H1 (cell line): ENCODE data around the gene FHIT. TPM values are rescaled to one million over a fixed set of nuclear protein-coding genes. Genes with fewer than 3 reads are reported as not detected.

ENCODE experiments used
- CTCF ChIA-PET: fragments of 300-600 bp; sonication (Branson Sonifier 250); formaldehyde crosslinking; loops from one replicate; lab custom pipeline; 2021; ENCODE audit not compliant: partially characterized antibody; lab: Charles Lee
- POLR2A ChIA-PET: fragments of 300-600 bp; sonication (Branson Sonifier 250); formaldehyde crosslinking; loops from one replicate; lab custom pipeline; 2021; ENCODE audit warnings: inconsistent platforms; ENCODE audit not compliant: partially characterized antibody; lab: Charles Lee
- DNase-seq, 2 experiments: peaks; one replicate each; pipeline versions ENCODE4 v3.0.0 to v3.0.0-alpha.2; 2010 to 2022; ENCODE audit warnings: low spot score in 2 of 2, low read depth in 1 of 2, mixed read lengths in 1 of 2
- FAIRE-seq: peaks from 2 replicates; lab custom pipeline; 2011; peaks lifted over from hg19 to GRCh38; lab: Jason Lieb, UNC
- H2AFZ ChIP-seq: 2 replicates; pipeline ENCODE4 v1.8.1; 2012; ENCODE audit warnings: low read length, inconsistent platforms
- H2AK5ac ChIP-seq: 2 replicates; pipeline ENCODE4 v1.6.1; 2013; ENCODE audit warnings: low read depth, low read length
- H2BK120ac ChIP-seq: replicated peaks from 2 replicates; pipeline ENCODE3; 2013; ENCODE audit warnings: low read depth, low read length, inconsistent platforms
- H2BK12ac ChIP-seq: 2 replicates; pipeline ENCODE4 v1.6.1; 2013; ENCODE audit warnings: low read depth, low read length
- H2BK15ac ChIP-seq: 2 replicates; pipeline ENCODE4 v1.6.1; 2013; ENCODE audit warnings: low read length
- H2BK20ac ChIP-seq: 2 replicates; pipeline ENCODE4 v1.6.1; 2013; ENCODE audit warnings: low read length
- H2BK5ac ChIP-seq: 2 replicates; pipeline ENCODE4 v1.6.1; 2013; ENCODE audit warnings: low read depth, low read length
- H3K14ac ChIP-seq: 2 replicates; pipeline ENCODE4 v1.6.1; 2013; ENCODE audit warnings: inconsistent platforms; ENCODE audit not compliant: insufficient read length
- H3K18ac ChIP-seq: 2 replicates; pipeline ENCODE4 v1.6.1; 2013; ENCODE audit warnings: low read length; ENCODE audit errors: extremely low read depth
- H3K23ac ChIP-seq: 2 replicates; pipeline ENCODE4 v1.6.1; 2013; ENCODE audit warnings: inconsistent platforms; ENCODE audit not compliant: insufficient read length
- H3K23me2 ChIP-seq: 2 replicates; pipeline ENCODE4 v1.6.1; 2013; ENCODE audit warnings: low read depth, low read length
- H3K27ac ChIP-seq: 2 replicates; pipeline ENCODE4 v1.6.1; 2011; ENCODE audit warnings: low read depth, low read length, inconsistent platforms
- H3K27me3 ChIP-seq, 4 experiments: replicated peaks in 1 of 4; 1 replicate in 1 of 4; 2 replicates in 3 of 4; pipeline versions ENCODE4 v1.6.1 to v1.8.1; 2011 to 2013; ENCODE audit warnings: low read length in 3 of 4, mild to moderate bottlenecking in 3 of 4, inconsistent platforms in 2 of 4, mixed read lengths in 2 of 4, moderate library complexity in 1 of 4; ENCODE audit not compliant: control insufficient read depth in 3 of 4, insufficient read depth in 3 of 4; ENCODE audit errors: extremely low read depth in 1 of 4
- H3K36me3 ChIP-seq, 4 experiments: 2 replicates each; pipeline versions ENCODE4 v1.6.1 to v1.8.1; 2011 to 2013; ENCODE audit warnings: mild to moderate bottlenecking in 4 of 4, low read length in 3 of 4, moderate library complexity in 2 of 4, control low read depth in 1 of 4, inconsistent platforms in 1 of 4; ENCODE audit not compliant: insufficient read depth in 4 of 4, control insufficient read depth in 2 of 4
- H3K4ac ChIP-seq: replicated peaks from 2 replicates; pipeline ENCODE3; 2013; ENCODE audit warnings: low read length, low read depth, mixed read lengths, inconsistent platforms; ENCODE audit not compliant: insufficient read length
- H3K4me1 ChIP-seq, 4 experiments: replicated peaks in 1 of 4; 1 replicate in 1 of 4; 2 replicates in 3 of 4; pipeline versions ENCODE4 v1.6.1 to v1.8.1; 2011 to 2013; ENCODE audit warnings: low read length in 3 of 4, inconsistent platforms in 2 of 4, mixed read lengths in 1 of 4; ENCODE audit not compliant: insufficient read depth in 4 of 4, control insufficient read depth in 3 of 4
- H3K4me2 ChIP-seq, 2 experiments: 2 replicates each; pipeline versions ENCODE4 v1.6.1 to v1.8.1; 2011 to 2013; ENCODE audit warnings: low read depth in 2 of 2, low read length in 2 of 2, control low read depth in 1 of 2, inconsistent platforms in 1 of 2, mild to moderate bottlenecking in 1 of 2; ENCODE audit not compliant: insufficient read depth in 1 of 2
- H3K4me3 ChIP-seq, 4 experiments: fragments of 200-600, 300-600 bp in 1 of 4; sonication (generic), shearing (Covaris generic), sonication (Bioruptor Twin) in 1 of 4; 2 replicates each; pipeline versions ENCODE4 v1.5.1 to v1.8.1; 2011 to 2016; ENCODE audit warnings: low read length in 4 of 4, low read depth in 3 of 4, control low read depth in 2 of 4, inconsistent platforms in 2 of 4, mild to moderate bottlenecking in 2 of 4, mixed read lengths in 1 of 4, moderate library complexity in 1 of 4; ENCODE audit not compliant: insufficient read depth in 2 of 4; ENCODE audit errors: extremely low read depth in 1 of 4
- H3K56ac ChIP-seq: replicated peaks from 2 replicates; pipeline ENCODE3; 2013; ENCODE audit warnings: low read depth, mild to moderate bottlenecking, mixed read lengths, low read length, inconsistent platforms; ENCODE audit not compliant: insufficient read length
- H3K79me1 ChIP-seq: 2 replicates; pipeline ENCODE4 v1.6.1; 2013; ENCODE audit warnings: low read depth, low read length, control low read depth
- H3K79me2 ChIP-seq, 2 experiments: 2 replicates each; pipeline versions ENCODE4 v1.6.1 to v1.8.1; 2012 to 2013; ENCODE audit warnings: low read length in 2 of 2, mild to moderate bottlenecking in 2 of 2, inconsistent platforms in 1 of 2; ENCODE audit not compliant: insufficient read depth in 2 of 2, control insufficient read depth in 1 of 2
- H3K9ac ChIP-seq, 4 experiments: replicated peaks in 1 of 4; 1 replicate in 1 of 4; 2 replicates in 3 of 4; pipeline versions ENCODE4 v1.6.1 to v1.8.1; 2011 to 2013; ENCODE audit warnings: low read depth in 3 of 4, low read length in 3 of 4, control low read depth in 2 of 4, mild to moderate bottlenecking in 2 of 4, moderate library complexity in 2 of 4, inconsistent platforms in 1 of 4; ENCODE audit errors: extremely low read depth in 1 of 4
- H3K9me3 ChIP-seq, 2 experiments: 2 replicates each; pipeline versions ENCODE4 v1.6.1 to v1.8.1; 2012 to 2013; ENCODE audit warnings: mild to moderate bottlenecking in 2 of 2, moderate library complexity in 2 of 2, control low read depth in 1 of 2, inconsistent platforms in 1 of 2, low read depth in 1 of 2, low read length in 1 of 2, mixed read lengths in 1 of 2; ENCODE audit not compliant: insufficient read depth in 2 of 2
- H4K20me1 ChIP-seq, 2 experiments: replicated peaks in 1 of 2; 2 replicates each; pipeline versions ENCODE3 to v1.8.1; 2011 to 2013; ENCODE audit warnings: inconsistent platforms in 2 of 2, low read length in 2 of 2, mild to moderate bottlenecking in 1 of 2; ENCODE audit not compliant: insufficient read depth in 2 of 2, control insufficient read depth in 1 of 2
- H4K5ac ChIP-seq: 2 replicates; pipeline ENCODE4 v1.6.1; 2013; ENCODE audit warnings: low read length, low read depth, mixed read lengths, inconsistent platforms; ENCODE audit not compliant: insufficient read length
- H4K8ac ChIP-seq: 2 replicates; pipeline ENCODE4 v1.8.0; 2013; ENCODE audit warnings: mild to moderate bottlenecking, moderate library complexity, low read length, inconsistent platforms; ENCODE audit not compliant: insufficient read depth; ENCODE audit errors: extremely low read depth
- H4K91ac ChIP-seq: replicated peaks from 2 replicates; pipeline ENCODE3; 2013; ENCODE audit warnings: low read length, mixed read lengths, inconsistent platforms; ENCODE audit not compliant: insufficient read length
- ASH2L ChIP-seq: fragments of 200-600, 300-600 bp; sonication (generic); IDR thresholded peaks from one replicate; pipeline ENCODE4 v1.7.1; 2017; ENCODE audit warnings: low read length
- CHD1 ChIP-seq: IDR thresholded peaks from 2 replicates; pipeline ENCODE4 v1.6.1; 2012; ENCODE audit warnings: low read depth, low read length, improper control_type of control experiment
- CTBP2 ChIP-seq: IDR thresholded peaks from 2 replicates; pipeline ENCODE4 v1.7.0; 2011; ENCODE audit warnings: borderline replicate concordance, mild to moderate bottlenecking, moderate library complexity, mixed read lengths, low read length; ENCODE audit not compliant: insufficient read depth, insufficient read length
- FOSL1 ChIP-seq: IDR thresholded peaks from 2 replicates; pipeline ENCODE4 v1.6.1; 2011; ENCODE audit warnings: mild to moderate bottlenecking, low read depth, low read length, moderate library complexity; ENCODE audit not compliant: insufficient read depth
- GABPA ChIP-seq: IDR thresholded peaks from 2 replicates; pipeline ENCODE4 v1.6.1; 2011; ENCODE audit warnings: mild to moderate bottlenecking, low read length, moderate library complexity, borderline replicate concordance; ENCODE audit not compliant: insufficient read depth
- HDAC2 ChIP-seq, 2 experiments: fragments of 300-600 bp in 1 of 2; sonication (generic) in 1 of 2; IDR thresholded peaks; 2 replicates each; pipeline ENCODE4 v1.6.1; 2011 to 2012; ENCODE audit warnings: low read depth in 2 of 2, low read length in 2 of 2, mild to moderate bottlenecking in 2 of 2, moderate library complexity in 2 of 2, borderline replicate concordance in 1 of 2, inconsistent platforms in 1 of 2
- KDM5A ChIP-seq: fragments of 200-600 bp; IDR thresholded peaks from 2 replicates; pipeline ENCODE4 v1.7.1; 2012; ENCODE audit warnings: mild to moderate bottlenecking, low read length, inconsistent platforms, mixed read lengths
- RBBP5 ChIP-seq: IDR thresholded peaks from 2 replicates; pipeline ENCODE4 v1.7.1; 2012; ENCODE audit warnings: low read depth, mild to moderate bottlenecking, inconsistent platforms, low read length, moderate library complexity, borderline replicate concordance
- SAP30 ChIP-seq: fragments of 300-600 bp; sonication (generic); IDR thresholded peaks from 2 replicates; pipeline ENCODE4 v1.7.1; 2012; ENCODE audit warnings: low read length, moderate library complexity, mild to moderate bottlenecking, inconsistent platforms; ENCODE audit not compliant: insufficient read depth, insufficient replicate concordance
- TCF12 ChIP-seq: IDR thresholded peaks from 2 replicates; pipeline ENCODE4 v1.6.1; 2011; ENCODE audit warnings: low read depth, mild to moderate bottlenecking, low read length
- YY1 ChIP-seq: IDR thresholded peaks from 2 replicates; pipeline ENCODE4 v1.6.1; 2011; ENCODE audit warnings: low read depth, mild to moderate bottlenecking, low read length
- polyA plus RNA-seq, 7 experiments: library from polyadenylated mRNA; depleted of rRNA in 3 of 7; stranded (reverse) in 5 of 7; unstranded in 2 of 7; fragments of >200 nt in 5 of 7; fragments of 200-250 nt in 2 of 7; gene quantifications; 1 replicate in 5 of 7; 2 replicates in 1 of 7; 4 replicates in 1 of 7; pipeline versions ENCODE4 v1.2.1 to v1.2.3, GENCODE V29; 2011 to 2013; ENCODE audit warnings: missing spikeins in 2 of 7, mixed read lengths in 2 of 7
- total RNA-seq: library from RNA; stranded (reverse); fragmentation: NEBNext Ultra II Directional; extraction: Animal tissue kit (Norgen Biotek cat#: 25700); gene quantifications from 2 replicates; pipeline ENCODE4 v1.2.1, GENCODE V29; 2021

FHIT gene
- total and polyA plus RNA-seq, 2 of the 8 experiments (the other 6 are each of a cell fraction or from before 2014, with no cell fraction given) = 1.2 to 3.2 TPM

- H3K9me3 ChIP-seq = no peaks in the 10 kb centered on the region
- no peaks in the 10 kb centered on the region for H4K20me1 ChIP-seq
- H3K79me1 ChIP-seq = no peaks in the 10 kb centered on the region
- no peaks in the 10 kb centered on the region for H3K79me2 ChIP-seq
- H2AK5ac ChIP-seq = no peak overlapping the region
- H3K18ac ChIP-seq = no peak overlapping the region
- CTCF ChIA-PET = interaction anchor here (0.8 to 1.0 kb wide), 2 partner anchors 13 to 41 kb away, joined by 3 read pairs; no protein-coding TSS in a partner anchor
- H3K9ac ChIP-seq = no peak overlapping the region
- no peak overlapping the region for H4K5ac ChIP-seq
- H2BK15ac ChIP-seq = no peak overlapping the region
- H3K4ac ChIP-seq = no peak overlapping the region
- DNase-seq = no peak
- H3K56ac ChIP-seq = no peak overlapping the region
- no peak overlapping the region for H3K27ac ChIP-seq
- no peak overlapping the region for H2BK5ac ChIP-seq
- H4K91ac ChIP-seq = no peak overlapping the region
- FAIRE-seq = no peak
- no peak overlapping the region for H3K14ac ChIP-seq
- H2BK120ac ChIP-seq = no peak overlapping the region
- H3K23ac ChIP-seq = no peak overlapping the region
- POLR2A ChIA-PET = no interaction called here
- no peaks in the 10 kb centered on the region for H3K4me1 ChIP-seq
- peaks cover 0 to 1% (median 0%) of the 10 kb centered on the region in 4 experiments; a peak in 1 of 7 replicates for H3K27me3 ChIP-seq
- no peak overlapping the region for H2BK12ac ChIP-seq
- TF ChIP-seq TCF12 = no peak
- TF ChIP-seq SAP30 = no peak
- TF ChIP-seq KDM5A = no peak
- no peak for TF ChIP-seq GABPA
- no peak for TF ChIP-seq YY1
- no peak for TF ChIP-seq ASH2L
- TF ChIP-seq CTBP2 = no peak
- no peak for TF ChIP-seq RBBP5
- TF ChIP-seq FOSL1 = no peak
- no peak for TF ChIP-seq CHD1
- TF ChIP-seq HDAC2 (IDR thresholded peaks at IDR 0.05; ENCODE audit: borderline replicate concordance in 1 of 2, low read depth in 2 of 2, low read length in 2 of 2) = no peak
- no peak overlapping the region for H4K8ac ChIP-seq
- no peak overlapping the region for H3K4me2 ChIP-seq
- no peak overlapping the region for H2BK20ac ChIP-seq
- no peaks in the 10 kb centered on the region for H3K23me2 ChIP-seq
- no peak overlapping the region for H2AFZ ChIP-seq
- no peak overlapping the region for H3K4me3 ChIP-seq
- no peaks in the 10 kb centered on the region for H3K36me3 ChIP-seq
Observed at GRCh38 chr3:60798456-60798855, 452.8 kb downstream of the FHIT start.
